ENCODE results near the gene CHST9. TPM values are rescaled to one million over a fixed set of nuclear protein-coding genes. Genes with fewer than 3 reads are reported as not detected.

Gene CHST9
- total RNA-seq, 2 donors from 2014 or later: 0.07 TPM; not detected in 1

DNA sequence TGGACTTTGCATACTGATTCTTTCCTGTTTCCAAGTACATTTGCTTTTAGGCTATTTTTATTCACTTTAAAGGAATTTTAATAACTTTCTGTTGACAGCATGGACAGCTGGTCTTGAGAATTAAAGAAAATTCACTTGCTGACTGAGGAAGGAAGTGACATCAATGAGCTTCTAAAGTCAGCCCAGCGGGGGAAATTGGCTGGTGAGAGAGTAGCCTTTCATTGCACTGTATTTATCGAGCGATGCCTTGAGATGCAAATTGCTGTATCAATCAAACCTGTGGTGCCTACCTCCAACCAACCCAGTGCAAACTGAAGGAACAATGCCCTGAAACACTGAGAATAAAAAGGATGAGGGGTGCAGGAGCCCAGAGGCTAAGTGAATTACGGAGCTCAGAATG, 228.2 kb downstream of the CHST9 start:
- TF ChIP-seq, protein P1, sequence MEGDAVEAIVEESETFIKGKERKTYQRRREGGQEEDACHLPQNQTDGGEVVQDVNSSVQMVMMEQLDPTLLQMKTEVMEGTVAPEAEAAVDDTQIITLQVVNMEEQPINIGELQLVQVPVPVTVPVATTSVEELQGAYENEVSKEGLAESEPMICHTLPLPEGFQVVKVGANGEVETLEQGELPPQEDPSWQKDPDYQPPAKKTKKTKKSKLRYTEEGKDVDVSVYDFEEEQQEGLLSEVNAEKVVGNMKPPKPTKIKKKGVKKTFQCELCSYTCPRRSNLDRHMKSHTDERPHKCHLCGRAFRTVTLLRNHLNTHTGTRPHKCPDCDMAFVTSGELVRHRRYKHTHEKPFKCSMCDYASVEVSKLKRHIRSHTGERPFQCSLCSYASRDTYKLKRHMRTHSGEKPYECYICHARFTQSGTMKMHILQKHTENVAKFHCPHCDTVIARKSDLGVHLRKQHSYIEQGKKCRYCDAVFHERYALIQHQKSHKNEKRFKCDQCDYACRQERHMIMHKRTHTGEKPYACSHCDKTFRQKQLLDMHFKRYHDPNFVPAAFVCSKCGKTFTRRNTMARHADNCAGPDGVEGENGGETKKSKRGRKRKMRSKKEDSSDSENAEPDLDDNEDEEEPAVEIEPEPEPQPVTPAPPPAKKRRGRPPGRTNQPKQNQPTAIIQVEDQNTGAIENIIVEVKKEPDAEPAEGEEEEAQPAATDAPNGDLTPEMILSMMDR (IDR thresholded peaks at IDR 0.05): no peak
- DNase-seq (ENCODE audit: low spot score): no peak
- H3K27ac ChIP-seq: no peak overlapping the region
- H3K9me3 ChIP-seq: no peaks in the 10 kb centered on the region
- ATAC-seq (ENCODE audit: insufficient number of reproducible peaks, low FRiP score, low read depth): no peak
- no peak overlapping the region for H3K4me3 ChIP-seq
- no peaks in the 10 kb centered on the region for H3K36me3 ChIP-seq
- no peaks in the 10 kb centered on the region for H3K27me3 ChIP-seq (replicated peaks; ENCODE audit: insufficient read depth)
- H3K4me1 ChIP-seq (ENCODE audit: control insufficient read depth in 1 of 2, low read depth in 2 of 2): no peaks in the 10 kb centered on the region

GRCh38 chr18:26948703-26949102, 236.4 kb downstream of the CHST9 start:
- Histone ChIP-seq H3K4me1 (ENCODE audit: control insufficient read depth in 1 of 2, low read depth in 2 of 2) (no peaks in the 10 kb centered on the region), H3K9me3 (no peaks in the 10 kb centered on the region), H3K36me3 (no peaks in the 10 kb centered on the region), H3K4me3 (no peak overlapping the region), H3K27ac (no peak overlapping the region), H3K27me3 (replicated peaks; ENCODE audit: insufficient read depth) (no peaks in the 10 kb centered on the region)
- no peak for DNase-seq (ENCODE audit: low spot score)
- TF ChIP-seq, protein P1 (IDR thresholded peaks at IDR 0.05): no peak
- ATAC-seq (ENCODE audit: insufficient number of reproducible peaks, low FRiP score, low read depth): no peak

DNA sequence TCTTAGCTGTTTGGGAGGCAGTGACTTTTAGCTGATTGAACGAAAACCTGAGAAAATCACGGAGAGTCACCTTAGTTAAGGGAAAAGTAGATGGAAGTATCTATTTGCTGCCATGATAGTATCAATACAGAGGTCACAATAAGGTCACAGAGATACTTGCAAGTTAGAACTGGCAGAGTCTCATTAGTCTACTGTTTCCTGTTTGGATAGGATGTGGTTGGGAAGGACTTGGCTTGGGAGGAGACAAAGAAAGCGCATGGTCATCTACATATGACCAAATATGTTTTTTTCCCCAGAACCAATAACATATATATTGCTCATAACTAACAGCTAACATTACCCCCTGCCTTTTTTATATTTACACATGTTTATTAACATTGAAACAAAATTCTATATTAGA, 241.2 kb downstream of the CHST9 start:
- Histone ChIP-seq H3K4me3 (no peak overlapping the region), H3K4me1 (ENCODE audit: control insufficient read depth in 1 of 2, low read depth in 2 of 2) (no peaks in the 10 kb centered on the region), H3K27me3 (replicated peaks; ENCODE audit: insufficient read depth) (no peaks in the 10 kb centered on the region), H3K36me3 (no peaks in the 10 kb centered on the region), H3K9me3 (no peaks in the 10 kb centered on the region), H3K27ac (no peak overlapping the region)
- DNase-seq (ENCODE audit: low spot score): no peak
- TF ChIP-seq, protein P1 (IDR thresholded peaks at IDR 0.05): no peak
- no peak for ATAC-seq (ENCODE audit: insufficient number of reproducible peaks, low FRiP score, low read depth)

GRCh38 chr18:26941584-26941983, 243.5 kb downstream of the CHST9 start:
- no peaks in the 10 kb centered on the region for H3K4me1 ChIP-seq (ENCODE audit: control insufficient read depth in 1 of 2, low read depth in 2 of 2)

GRCh38 chr18:26940744-26941398, 244.2 kb downstream of the CHST9 start:
- no peaks in the 10 kb centered on the region for H3K4me1 ChIP-seq (ENCODE audit: control insufficient read depth in 1 of 2, low read depth in 2 of 2)
- H3K4me3 ChIP-seq: no peak overlapping the region
- H3K36me3 ChIP-seq: no peaks in the 10 kb centered on the region
- no peaks in the 10 kb centered on the region for H3K9me3 ChIP-seq
- H3K27me3 ChIP-seq (replicated peaks; ENCODE audit: insufficient read depth): no peaks in the 10 kb centered on the region
- no peak overlapping the region for H3K27ac ChIP-seq
- DNase-seq (ENCODE audit: low spot score) (no peak), ATAC-seq (ENCODE audit: insufficient number of reproducible peaks, low FRiP score, low read depth) (no peak)
- TF ChIP-seq, protein P1 (IDR thresholded peaks at IDR 0.05): no peak

More at GRCh38 chr18:26941584-26941983, 243.5 kb downstream of the CHST9 start:
- no peak overlapping the region for H3K4me3 ChIP-seq
- H3K27ac ChIP-seq: no peak overlapping the region
- H3K9me3 ChIP-seq: no peaks in the 10 kb centered on the region
- no peak for DNase-seq (ENCODE audit: low spot score)
- H3K36me3 ChIP-seq: no peaks in the 10 kb centered on the region
- no peak for ATAC-seq (ENCODE audit: insufficient number of reproducible peaks, low FRiP score, low read depth)
- TF ChIP-seq, protein P1 (IDR thresholded peaks at IDR 0.05): no peak
- no peaks in the 10 kb centered on the region for H3K27me3 ChIP-seq (replicated peaks; ENCODE audit: insufficient read depth)
